BJ (cell line): Measurements from ENCODE around the gene CDC37L1. TPM values are rescaled to one million over a fixed set of nuclear protein-coding genes. Genes with fewer than 3 reads are reported as not detected.

Experiments used
- CTCF ChIA-PET: fragments of 350-600 bp; formaldehyde crosslinking; extraction: SDS; loops from one replicate; lab custom pipeline; 2021; ENCODE audit warnings: antibody characterized with exemption, inconsistent platforms; lab: Yijun Ruan, JAX
- POLR2A ChIA-PET: fragments of 300-600 bp; sonication (Branson Sonifier 250); formaldehyde crosslinking; extraction: SDS; loops from one replicate; lab custom pipeline; 2021; ENCODE audit warnings: antibody characterized with exemption; lab: Charles Lee
- DNase-seq: peaks from one replicate; pipeline ENCODE4 v3.0.0-alpha.2; 2011; ENCODE audit warnings: low read depth
- H3K27me3 ChIP-seq: 2 replicates; pipeline ENCODE4 v1.6.0; 2011; ENCODE audit warnings: low read length; ENCODE audit not compliant: control insufficient read depth, insufficient read depth
- H3K36me3 ChIP-seq: 2 replicates; pipeline ENCODE4 v1.5.1; 2011; ENCODE audit warnings: low read length; ENCODE audit not compliant: control insufficient read depth, insufficient read depth
- H3K4me3 ChIP-seq: 2 replicates; pipeline ENCODE4 v1.5.1; 2011; ENCODE audit warnings: low read depth, mild to moderate bottlenecking, control low read depth, low read length
- polyA plus RNA-seq: library from polyadenylated mRNA; depleted of rRNA; stranded (reverse); fragments of >200 nt; gene quantifications from 2 replicates; pipeline ENCODE4 v1.2.3, GENCODE V29; 2011
- TF ChIP-seq, protein P1 (sequence below): IDR thresholded peaks from 2 replicates; pipeline ENCODE4 v1.5.1; 2011; ENCODE audit warnings: low read depth, mild to moderate bottlenecking, control low read depth, inconsistent platforms, low read length, moderate library complexity; ENCODE audit not compliant: insufficient read depth

The CDC37L1 gene
- polyA plus RNA-seq, 1 experiment = 8.8 TPM

DNA sequence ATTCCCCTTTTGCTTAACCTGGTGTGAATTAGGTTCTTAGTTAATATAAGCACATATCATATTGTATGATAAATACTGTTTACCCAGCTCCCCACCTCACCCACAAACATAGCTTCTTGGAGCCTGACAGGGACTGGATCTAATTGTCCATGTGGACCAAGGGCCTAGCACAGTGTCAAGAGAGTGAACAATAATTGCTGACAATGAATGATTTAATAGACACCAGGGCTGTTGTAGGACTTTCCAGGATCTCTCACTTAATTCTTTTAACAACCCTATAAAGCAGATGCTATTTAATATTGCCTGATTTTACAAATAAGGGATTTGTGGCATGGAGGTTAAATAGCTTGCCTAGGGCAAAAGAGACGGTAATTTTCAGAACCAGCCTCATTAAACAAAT is 36.8 kb downstream of the CDC37L1 start:
- H3K27me3 ChIP-seq = no peaks in the 10 kb centered on the region
- CTCF ChIA-PET = no interaction called here
- POLR2A ChIA-PET = no interaction called here
- peaks cover 2% of the 10 kb centered on the region for H3K36me3 ChIP-seq
- no peak overlapping the region for H3K4me3 ChIP-seq
- TF ChIP-seq, protein P1, sequence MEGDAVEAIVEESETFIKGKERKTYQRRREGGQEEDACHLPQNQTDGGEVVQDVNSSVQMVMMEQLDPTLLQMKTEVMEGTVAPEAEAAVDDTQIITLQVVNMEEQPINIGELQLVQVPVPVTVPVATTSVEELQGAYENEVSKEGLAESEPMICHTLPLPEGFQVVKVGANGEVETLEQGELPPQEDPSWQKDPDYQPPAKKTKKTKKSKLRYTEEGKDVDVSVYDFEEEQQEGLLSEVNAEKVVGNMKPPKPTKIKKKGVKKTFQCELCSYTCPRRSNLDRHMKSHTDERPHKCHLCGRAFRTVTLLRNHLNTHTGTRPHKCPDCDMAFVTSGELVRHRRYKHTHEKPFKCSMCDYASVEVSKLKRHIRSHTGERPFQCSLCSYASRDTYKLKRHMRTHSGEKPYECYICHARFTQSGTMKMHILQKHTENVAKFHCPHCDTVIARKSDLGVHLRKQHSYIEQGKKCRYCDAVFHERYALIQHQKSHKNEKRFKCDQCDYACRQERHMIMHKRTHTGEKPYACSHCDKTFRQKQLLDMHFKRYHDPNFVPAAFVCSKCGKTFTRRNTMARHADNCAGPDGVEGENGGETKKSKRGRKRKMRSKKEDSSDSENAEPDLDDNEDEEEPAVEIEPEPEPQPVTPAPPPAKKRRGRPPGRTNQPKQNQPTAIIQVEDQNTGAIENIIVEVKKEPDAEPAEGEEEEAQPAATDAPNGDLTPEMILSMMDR = no peak
- DNase-seq = no peak

DNA sequence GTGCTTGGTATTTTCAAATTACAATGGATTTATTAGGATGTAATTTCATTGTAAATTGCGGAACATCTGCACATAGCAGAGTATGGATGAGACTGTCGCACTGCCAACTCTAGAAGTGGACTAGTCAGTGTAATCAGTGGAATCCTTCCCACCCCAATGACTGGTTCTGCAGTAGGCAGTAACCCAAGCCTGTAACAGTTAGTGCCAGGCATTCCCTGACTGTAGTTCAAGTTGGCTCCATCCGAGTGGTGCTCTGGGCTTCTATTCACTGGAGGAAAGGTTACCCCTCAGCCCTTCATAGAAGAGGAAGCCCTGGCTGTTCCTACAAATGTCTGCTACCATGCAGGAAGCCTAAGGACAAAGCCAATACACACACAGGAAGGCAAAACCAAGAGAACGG is 38.4 kb downstream of the CDC37L1 start:
- ChIA-PET POLR2A (no interaction called here), CTCF (no interaction called here)
- Histone ChIP-seq H3K36me3 (peaks cover 2% of the 10 kb centered on the region), H3K4me3 (no peak overlapping the region), H3K27me3 (no peaks in the 10 kb centered on the region)
- DNase-seq = no peak
- TF ChIP-seq, protein P1 = no peak

DNA sequence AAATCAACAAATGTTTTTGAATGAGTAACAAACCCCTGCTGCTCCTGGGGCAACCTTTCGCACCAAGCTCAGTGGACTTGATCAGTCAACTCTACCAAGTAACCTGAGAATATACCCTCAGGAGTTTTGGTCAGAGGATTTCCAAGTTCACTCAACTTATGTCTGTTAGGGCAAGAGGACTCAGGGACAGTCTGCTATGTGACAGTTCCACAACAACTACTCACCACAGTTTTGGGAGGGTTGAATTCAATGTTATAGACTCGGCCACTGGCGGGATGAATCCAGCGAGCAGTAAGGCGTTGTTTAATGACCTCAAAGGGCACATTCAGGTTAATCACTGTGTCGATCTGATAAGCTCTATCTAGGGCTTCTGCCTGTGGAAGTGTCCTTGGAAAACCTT is 39.5 kb downstream of the CDC37L1 start:
- Histone ChIP-seq H3K36me3 (peaks cover 2% of the 10 kb centered on the region), H3K27me3 (no peaks in the 10 kb centered on the region), H3K4me3 (no peak overlapping the region)
- DNase-seq = no peak
- CTCF ChIA-PET = interaction anchor here (1.2 kb wide), 1 partner anchor 13 kb away, joined by 3 read pairs; no protein-coding TSS in a partner anchor
- TF ChIP-seq, protein P1 = no peak
- POLR2A ChIA-PET = no interaction called here

DNA sequence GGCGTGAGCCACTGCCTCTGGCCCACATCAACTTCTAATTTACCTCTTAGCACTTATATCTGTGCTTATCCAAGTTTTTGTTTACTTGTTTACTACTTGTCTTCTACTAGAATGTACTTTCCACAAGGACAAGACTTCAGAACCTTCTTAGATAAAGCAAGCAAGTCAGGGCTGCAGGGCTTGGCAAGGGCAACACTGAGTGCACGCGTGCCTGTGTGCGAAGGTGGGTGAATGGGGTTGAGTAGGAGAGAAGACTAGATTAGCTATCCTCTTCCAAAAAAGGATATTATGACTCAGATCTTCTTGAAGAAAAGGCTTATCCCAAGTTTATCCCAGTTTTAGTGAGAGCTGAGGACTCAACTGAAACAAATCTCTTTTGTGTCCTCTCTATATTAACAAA is 42.4 kb downstream of the CDC37L1 start:
- ChIA-PET POLR2A (no interaction called here), CTCF (no interaction called here)
- H3K4me3 ChIP-seq = no peak overlapping the region
- DNase-seq = no peak
- H3K27me3 ChIP-seq = no peaks in the 10 kb centered on the region
- peaks cover 2% of the 10 kb centered on the region for H3K36me3 ChIP-seq
- TF ChIP-seq, protein P1 = no peak

DNA sequence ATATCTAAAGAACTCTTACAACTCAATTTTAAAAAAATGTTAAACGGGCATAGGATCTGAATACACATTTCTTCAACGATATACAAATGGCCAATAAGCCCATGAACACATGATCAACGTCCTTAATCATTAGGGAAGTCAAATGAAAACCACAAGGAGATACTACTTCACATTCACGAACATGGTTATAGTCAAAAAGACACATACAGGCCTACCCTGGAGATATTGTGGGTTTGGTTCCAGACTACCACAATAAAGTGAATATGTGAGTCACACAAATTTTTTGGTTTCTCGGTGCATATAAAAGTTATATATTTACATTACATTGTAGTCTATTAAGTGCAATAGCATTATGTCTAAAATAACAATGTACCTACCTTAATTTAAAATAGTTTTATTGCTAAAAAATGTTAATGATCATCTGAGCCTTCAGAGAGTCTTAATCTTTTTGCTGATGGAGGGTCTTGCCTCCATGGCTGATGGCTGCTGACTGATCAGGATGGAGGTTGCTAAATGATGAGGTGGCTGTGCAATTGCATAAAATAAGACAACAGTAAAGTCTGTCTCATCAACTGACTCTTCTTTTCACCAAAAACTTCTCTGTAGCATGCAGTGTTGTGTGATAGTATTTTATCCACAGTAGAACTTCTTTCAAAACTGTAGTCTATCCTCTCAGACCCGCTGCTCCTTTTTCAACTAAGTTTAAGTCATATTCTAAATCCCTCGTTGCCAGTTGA is 46.5 kb downstream of the CDC37L1 start:
- Histone ChIP-seq H3K4me3 (no peak overlapping the region), H3K27me3 (no peaks in the 10 kb centered on the region), H3K36me3 (no peaks in the 10 kb centered on the region)
- TF ChIP-seq, protein P1 = no peak
- ChIA-PET POLR2A (no interaction called here), CTCF (no interaction called here)
- DNase-seq = no peak
